NCI-H1048 (cell line): Measurements from ENCODE around the gene CTNNBL1.

ENCODE experiments used
- DNase-seq: peaks from one replicate; lab custom pipeline; 2025; lab: John Stamatoyannopoulos, UW

CTNNBL1 gene

DNA sequence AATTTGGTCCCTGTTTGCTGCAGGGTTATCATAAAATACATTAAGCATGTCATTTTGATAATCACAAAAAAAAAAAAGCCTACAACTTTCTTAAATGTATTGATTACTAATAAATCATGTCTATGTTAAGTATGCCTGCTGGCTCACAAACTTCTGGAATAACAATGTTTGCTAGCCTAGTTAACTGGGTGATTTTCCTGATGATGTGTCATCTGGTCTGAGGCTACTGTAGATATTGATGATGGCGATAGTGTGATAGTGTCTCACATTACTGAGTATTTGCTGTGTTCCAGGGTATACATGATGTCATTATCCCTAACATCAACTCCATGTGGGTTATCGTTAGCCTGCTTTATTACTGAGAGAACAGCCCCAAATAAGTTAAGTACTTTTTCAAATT is 122.9 kb downstream of the CTNNBL1 start:
- no peak for DNase-seq

DNA sequence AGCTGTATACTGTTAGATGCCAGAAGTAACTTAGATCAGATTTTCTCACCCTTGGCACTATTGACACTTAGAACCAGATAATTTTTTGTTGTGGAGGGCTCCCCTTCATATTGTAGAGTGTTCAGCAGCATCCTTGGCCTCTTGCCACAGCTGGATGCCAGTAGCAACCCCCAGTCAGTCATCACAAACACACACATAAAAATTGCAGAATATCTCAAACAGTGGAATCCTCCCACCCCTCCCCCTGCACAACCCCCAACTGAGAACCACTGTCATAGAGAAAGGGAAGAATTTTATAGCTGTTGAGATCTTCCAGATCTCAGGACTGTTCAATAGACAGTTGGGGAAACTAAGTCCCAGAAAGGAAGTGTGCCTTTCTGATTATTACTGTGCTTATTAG is 127.9 kb downstream of the CTNNBL1 start:
- DNase-seq: no peak

DNA sequence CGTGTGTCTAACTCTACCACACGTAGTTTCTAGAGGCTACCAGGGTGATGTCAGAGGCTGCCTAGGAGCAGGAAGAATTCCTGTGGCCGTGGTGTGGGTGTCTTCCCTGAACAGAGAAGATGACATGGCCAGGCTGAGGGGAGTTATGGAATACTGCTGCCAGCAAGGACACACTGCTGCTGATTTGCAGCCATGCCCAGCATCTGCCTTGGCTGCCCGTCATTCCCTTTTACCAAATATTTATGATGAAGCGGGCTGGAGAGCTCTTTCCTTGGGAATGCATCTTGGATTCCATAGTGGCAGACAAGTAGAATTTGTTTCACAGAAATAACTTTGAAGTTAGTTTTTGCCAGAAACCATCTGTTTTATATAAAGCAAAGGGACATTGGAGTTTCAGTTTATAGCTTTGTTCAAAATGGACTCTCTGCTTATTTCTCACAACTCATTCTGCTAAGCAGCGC is 128.3 kb downstream of the CTNNBL1 start:
- no peak for DNase-seq

DNA sequence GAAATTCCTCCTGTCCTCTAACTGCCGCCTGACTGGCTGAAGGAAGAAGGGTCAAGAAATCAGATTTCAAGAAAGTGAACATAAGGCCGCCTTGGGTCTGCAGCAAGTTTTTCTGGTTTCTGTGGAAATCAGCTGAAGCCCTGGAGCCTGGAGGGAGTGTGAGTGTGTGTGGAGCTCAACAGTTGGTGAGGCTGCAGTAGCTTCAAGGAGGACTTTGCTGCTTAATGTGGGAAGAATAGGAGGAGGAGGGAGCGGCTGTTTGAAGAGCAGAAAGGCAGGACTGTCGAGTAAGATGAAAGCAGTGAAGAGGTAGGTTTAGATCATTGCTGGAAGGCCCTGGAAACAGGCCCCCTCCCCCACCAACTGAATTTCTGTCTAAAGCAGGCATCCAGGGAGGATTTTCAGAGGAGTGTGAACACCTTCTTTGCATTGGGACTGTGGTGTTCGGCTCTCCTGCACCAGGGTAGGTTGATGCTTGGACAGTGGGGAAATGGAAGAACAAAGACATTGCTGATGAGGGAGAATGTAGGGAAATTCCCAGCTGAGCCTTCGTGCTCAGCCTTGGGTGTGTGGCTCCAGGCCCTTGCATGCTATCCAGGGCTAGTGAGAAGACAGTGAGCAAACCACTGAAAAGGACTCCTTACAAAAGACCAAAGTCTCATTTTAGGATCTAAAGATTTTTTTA is 129.6 kb downstream of the CTNNBL1 start:
- DNase-seq: no peak

DNA sequence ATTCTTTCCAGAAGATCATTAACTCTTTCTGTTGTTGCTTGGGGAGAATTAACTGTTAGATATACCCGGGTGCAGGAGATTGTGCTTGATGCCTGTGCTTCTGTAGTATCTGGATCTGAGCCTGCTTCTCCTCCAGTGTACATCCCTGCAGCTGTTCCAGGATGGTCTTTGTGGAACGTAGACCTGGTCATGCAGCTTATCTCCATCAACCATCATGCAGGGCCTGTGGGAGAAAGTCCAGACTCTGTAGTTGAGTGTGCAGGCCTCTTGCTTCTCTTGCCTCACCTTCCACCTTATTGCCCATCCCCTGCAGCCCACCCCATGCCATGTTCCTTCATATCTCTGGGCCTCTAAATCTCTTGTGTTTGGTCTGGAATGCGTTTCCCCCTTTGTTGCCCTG is 133.8 kb downstream of the CTNNBL1 start:
- DNase-seq: no peak

DNA sequence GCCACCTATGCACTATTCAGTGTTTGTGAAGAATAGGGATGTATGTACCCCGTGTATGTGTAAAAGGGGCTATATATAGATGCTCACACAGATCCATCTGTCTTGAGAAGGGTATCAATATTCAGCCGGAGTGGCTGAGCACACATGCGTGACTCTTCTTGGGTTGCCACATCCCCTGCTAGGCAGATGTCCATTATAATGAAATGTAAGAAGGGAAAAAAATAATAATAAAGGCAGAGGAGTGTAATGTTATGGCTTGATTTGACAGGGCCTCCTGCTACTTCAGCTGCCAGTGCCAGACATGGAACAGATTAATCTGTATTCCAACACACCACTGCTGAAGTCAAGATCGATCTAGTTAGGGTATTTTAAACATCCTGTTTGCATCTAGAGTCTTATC is 134.9 kb downstream of the CTNNBL1 start:
- no peak for DNase-seq

DNA sequence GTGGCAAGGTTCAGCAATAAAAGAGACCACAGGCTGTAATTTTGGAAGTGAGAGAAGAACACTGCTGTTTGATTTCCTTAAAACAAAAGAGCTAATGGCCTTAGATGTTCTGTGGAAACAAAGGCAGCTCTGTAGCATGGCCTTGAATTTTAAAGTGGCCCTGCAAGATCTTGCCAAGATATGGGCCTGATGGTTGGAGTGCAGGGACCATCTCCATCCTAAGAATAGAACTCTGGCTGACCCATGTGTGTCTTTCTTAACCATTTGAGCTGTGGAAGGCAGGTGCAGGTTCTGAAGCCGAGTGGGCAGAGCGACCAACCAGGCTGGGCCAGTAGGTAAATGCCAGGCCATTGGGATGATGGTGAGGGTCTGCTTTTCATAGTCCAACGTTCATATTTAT is 135.3 kb downstream of the CTNNBL1 start:
- no peak for DNase-seq

DNA sequence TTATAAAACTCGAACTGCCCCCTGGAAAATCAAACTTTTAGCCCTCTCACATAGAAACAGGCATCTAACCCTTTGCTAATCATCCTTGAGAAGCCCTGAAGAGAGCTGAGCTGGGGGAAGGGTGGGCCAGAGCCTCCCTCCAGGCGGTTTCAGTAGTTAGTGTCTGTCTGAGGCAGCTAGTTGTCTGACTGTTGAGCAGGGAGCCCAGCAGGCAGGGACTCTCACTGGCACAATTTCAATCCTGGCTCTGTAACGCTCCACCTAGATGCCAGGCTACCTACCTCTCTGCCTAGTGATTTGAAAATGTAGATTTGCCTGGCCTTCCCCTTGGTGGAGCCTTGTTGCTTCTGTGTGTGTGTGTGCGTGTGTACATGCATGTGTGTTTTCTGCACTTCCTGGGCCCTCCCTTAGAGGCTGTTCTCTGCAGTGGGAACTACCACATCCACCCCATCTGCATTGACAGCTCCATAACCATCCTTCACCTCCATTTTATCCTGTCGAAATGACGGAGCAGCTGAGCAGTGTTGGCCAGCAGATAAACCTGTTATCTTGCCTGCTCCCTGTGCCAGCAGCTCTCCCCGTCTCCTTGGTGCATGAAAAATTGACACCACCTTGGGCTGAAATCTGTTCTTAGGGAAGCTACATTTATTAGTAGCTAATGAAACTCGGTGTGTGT is 139.5 kb downstream of the CTNNBL1 start:
- DNase-seq: no peak

DNA sequence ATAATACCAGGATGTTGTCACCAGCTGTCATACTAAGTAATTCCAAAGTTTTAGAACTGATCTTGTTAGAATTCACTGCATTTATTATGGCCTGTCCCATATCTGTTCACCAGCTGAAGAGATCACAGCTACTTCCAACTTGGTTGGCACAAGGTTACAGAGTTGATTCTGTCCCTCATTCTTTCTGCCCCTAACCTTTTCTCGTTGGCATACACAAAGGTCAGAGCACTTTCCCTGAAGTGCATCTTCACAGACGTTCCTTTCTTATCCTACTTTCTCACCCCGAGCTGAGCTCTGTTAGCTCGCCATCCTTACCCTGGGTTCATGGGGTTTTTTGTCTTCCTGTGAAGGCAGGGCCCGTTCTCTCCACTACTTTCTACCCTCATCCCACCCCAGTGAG is 143.1 kb downstream of the CTNNBL1 start:
- DNase-seq: no peak

DNA sequence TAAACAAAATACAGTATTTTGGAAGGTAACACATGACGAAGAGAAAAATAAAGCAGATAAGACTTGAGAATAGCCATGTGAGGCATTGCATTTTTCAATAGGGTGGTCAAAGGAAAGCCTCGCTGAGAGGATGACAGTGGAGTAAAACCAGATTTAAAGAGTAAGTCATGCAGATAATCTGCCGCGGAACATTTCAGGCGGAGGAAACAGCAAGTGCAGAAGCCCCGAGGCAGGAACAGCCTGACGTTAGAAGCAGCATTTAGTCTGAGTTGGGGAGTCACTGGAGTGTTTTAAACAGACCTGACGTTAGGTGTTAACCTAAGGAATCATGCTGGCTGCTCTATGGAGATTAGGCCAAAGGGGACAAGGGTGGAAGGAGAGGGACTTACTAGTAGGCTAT is 144.1 kb downstream of the CTNNBL1 start:
- DNase-seq: no peak

DNA sequence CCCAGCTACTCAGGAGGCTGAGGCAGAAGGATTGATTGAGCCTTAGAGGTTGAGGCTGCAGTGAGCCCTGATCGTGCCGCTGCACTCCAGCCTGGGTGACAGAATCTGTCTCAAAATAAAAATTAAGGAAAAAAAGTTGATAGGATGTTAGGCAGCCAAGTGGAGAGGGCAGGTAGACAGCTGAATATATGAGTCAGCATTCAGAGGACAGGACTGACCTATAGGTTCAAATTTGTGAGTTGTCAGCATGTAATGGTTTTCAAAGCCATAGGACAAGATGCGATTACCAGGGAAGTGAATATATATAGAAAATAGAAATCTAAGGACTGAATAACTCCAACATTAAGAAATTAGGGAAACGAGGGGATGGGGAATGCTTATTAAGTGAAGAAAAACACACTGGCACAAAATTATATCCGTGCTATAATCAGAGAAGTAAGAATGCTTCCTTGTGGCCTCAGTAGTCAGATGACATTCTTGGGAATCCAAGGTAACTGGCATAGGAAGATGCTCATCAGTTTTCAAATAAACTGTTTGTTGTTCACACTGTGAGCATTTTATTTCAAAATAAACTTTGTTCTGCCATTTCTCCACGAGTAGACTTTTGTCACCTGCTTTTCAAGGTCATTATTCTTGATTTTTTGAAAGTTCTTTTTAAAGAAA is 145.1 kb downstream of the CTNNBL1 start:
- DNase-seq: no peak

DNA sequence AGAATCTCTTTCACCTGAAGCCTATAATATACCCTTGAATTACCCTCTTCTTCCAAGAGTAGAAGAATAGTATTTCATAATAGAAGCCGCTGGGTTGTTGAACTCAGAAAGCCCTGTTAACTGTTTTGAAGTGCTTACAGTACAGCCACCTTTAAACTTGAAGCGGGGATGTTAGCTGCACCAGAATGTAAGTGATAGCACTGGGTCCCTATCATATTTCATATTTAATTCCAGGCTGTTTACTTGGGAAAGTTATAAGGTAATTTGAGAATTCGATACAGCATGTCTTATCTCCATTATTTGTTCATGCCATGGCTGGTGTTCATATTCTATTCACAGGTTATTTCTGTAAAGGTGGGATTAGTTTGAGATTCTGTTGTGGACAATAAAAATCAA is 145.6 kb downstream of the CTNNBL1 start:
- no peak for DNase-seq

DNA sequence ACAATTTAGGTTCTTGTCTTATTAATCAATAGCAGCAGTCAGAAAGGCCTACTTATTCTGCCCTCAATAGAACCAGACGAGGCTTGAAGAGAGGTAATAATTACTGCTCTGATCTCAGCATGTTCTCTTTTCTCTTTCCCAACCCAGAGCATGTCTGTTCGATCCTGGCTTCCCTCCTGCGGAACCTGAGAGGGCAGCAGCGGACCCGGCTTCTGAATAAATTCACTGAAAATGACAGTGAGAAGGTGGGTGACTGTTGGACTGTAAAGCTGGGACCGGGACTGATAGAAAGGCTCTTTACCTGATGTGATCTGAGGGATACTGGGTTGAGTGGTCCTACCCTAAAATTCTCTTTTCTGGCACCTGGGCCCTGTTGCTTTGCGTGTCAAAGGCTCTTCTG is 146.1 kb downstream of the CTNNBL1 start:
- DNase-seq: no peak

DNA sequence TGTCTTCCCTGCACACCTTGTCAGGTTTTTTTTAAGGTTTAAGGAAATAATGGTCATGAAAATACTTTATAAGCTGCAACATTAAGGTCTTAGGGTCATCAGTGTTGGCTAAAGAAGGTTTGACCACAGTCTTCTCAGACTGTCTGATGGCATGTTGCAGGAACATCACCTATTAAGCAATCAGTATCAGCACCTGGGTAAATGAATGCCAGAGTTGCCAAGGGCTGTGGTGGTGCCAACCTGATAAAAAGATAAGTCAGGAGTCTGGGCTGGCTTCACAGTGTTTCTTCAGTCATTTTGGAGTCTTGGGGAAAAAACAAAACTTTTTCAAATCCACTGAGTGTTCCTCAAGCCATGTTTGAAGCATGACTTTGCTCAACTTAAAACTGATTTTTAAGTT is 147.6 kb downstream of the CTNNBL1 start:
- DNase-seq: no peak

DNA sequence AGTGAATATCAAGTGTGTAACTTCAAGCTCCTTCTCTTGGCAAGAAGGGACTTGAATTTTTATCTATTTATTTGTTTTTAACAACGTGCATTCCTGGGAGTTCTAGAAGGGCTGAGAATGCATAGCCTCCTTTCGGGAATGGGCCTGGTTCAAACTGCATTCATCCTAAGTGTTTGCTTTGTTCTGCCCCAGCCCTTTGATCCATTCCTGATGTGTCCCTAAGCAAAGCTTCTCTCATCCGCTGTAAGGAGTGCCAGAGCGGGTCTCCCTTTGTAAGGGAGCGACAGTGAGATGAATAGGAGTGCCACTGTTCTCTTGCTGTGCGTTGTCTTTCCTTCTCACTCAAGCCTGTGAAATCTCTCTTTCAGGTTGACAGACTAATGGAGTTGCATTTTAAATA is 148.1 kb downstream of the CTNNBL1 start:
- no peak for DNase-seq

DNA sequence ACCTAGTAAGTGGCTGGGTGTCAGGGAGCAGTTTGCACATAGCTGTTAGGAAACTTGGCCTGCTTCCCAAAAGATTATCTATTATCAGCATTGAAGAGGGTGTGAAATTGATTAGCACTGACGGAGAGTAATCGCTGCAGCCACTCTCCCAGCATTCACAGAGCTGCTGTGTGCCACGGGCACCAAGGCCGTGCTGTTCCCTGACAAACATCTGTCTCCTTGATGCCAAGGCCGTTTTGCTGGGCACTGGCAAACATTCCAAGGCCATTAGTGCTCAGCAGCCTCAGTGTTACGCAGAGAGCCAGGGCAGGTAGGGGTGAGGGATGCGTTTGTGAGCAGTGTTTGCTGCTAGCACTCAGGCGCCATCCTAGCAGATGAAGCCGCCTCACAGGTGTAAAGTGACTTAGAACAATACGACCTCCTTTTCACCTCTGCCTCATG is 151.4 kb downstream of the CTNNBL1 start:
- no peak for DNase-seq

DNA sequence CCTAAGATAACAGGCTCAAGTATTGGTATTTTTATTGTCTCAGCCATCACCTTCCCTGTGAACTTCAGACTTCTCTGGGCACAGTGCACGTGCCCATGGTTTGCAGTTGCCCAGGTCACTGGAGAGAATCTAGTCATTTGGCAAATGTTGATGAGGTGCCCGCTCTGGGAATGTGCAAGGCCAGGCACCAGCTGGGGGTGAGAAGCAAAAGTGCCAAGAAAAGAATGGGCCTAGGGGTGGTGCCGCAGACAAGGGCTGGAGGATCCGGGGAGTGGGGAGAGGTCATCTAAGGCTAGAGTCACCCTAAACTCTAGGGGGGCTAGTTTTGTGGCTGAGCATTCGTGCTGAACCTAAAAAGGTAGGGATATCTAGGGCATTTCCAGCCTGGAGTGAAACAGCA is 152.0 kb downstream of the CTNNBL1 start:
- no peak for DNase-seq

DNA sequence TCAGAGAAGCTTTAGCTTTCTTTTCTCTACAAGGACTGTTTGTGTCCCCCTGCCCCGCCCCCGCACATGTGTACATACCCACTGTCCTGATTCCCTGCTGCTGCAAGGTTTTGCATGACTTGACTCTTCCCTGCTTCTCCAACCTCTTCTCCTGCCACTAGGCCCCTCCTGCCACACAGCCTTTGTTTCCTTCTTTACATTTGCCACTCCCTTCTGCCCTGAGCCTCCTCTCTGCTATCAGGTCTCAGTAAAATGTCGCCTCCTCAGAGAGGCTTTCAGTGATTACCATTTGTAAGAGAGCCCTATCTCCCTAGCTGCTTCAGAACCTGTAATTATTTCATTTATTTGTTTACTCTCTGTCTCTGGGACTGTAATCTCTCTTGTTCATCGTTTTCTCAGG is 152.7 kb downstream of the CTNNBL1 start:
- DNase-seq: no peak

DNA sequence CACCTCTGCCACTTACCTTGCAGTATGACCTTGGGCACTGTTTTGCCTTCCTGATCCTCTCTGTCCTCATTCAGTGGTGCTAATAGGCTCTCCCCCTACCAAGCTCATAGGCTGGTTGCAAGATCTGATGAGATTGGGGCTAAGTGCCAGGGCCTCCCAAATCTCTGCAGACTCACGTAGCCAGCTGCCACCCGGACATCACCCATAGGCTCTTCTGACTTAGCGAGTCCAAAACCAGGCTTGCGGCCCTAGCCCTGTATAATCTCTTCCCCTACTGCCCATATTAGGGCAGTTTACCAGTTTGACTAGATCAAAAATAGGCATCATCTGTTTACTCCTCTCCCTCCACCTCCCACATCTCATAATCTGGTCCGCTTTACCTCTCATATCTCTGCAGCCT is 154.9 kb downstream of the CTNNBL1 start:
- no peak for DNase-seq

DNA sequence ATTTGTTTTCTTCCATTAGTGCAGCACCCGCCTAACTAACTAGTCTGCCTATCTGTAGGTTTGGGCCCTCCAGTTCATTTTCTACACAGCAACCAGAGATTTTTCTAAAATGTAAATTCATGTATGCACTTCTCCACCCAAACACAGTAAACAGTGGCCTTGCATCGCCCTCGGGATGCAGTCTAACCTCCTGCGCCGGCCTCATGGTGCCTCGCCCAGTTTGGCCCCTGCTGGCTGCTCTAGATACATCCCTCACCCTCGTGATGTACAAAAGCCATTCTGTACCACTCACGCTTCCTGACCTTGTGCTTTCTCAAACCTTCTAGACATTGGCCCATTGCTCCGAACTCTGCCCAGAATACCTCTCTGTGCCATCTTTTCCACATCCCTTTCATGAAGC is 155.3 kb downstream of the CTNNBL1 start:
- DNase-seq: no peak

DNA sequence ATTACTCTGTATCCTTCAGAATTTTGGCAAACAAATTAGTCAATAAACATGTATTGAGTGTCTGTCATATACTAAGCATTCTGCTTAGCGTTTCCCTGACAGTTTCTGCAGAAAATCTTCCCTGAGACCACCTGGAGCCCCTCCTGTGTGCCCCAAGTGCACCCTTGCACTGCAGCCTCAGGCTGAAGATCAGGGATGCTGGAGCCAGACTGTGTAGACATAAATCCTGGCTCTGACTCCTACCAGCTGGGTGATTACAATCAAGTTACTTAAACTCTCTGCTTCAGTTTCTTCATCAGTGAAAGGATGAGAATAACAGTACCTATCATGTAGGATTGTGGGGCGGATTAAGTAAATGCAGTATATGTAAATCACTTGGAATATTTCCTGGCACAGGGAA is 155.7 kb downstream of the CTNNBL1 start:
- no peak for DNase-seq

DNA sequence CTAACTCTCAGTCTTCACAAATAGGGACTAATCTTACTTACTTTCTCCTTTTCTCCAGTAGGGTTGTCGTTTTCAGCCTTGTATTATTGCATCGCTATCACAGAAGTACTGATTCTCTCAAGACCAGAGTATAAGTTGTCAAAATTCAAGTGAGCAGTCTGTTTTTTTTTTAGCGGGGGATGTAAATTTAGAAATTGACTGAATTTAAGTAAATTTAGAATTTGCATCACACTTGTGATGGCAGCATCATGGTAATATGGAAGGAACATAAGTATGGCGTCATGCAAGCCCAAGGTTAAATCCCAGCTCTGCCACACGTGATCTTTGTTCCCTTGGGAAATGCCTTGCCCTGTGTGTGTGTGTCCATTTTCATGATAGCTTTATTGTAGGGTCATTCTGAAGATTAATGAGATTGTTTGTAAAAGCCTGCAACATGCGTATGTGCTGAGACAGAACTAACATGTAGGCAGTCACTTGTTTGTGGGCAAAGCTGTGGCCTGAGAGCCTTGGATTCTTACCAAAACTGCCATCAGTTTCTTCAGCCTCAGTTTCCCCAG is 156.3 kb downstream of the CTNNBL1 start:
- DNase-seq: no peak

DNA sequence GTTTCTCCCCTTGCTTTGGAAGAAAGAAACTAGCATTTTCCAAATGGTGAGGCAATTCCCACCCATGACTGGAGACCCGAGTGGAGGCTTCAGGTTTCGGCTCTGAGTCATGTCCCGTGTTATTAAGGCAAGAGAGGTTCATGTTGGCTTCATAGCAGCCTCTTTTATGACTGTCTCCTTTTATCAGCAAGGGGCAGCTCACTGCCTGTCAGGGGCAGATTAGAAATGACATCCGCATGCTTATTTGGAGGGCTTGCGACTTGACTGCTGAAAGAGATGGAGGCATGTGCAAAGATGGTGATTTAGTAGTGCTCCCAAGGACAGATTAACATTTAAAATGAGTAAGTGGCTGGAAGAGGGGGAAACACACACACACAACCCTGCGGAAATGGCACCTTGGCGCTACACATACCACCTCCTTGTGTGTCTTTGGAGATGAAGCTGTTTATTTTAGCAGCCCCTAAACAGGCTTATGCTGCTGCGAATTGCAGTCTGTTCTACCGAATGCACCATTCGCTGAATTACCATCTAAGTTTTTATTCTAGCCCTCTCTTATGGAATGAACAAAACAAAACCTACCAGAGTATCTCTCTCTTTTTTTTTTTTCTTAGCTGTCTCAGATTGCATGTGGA is 157.0 kb downstream of the CTNNBL1 start:
- DNase-seq: no peak
